ENCODE data around the gene LDLRAP1. TPM values are rescaled to one million over a fixed set of nuclear protein-coding genes. Genes with fewer than 3 reads are reported as not detected.
A peak's percentile ranks its signal among the peaks of the same experiment; 100 is the strongest.

LDLRAP1 gene
- total RNA-seq, 1 donor from 2014 or later = 34.3 TPM

- no peak for DNase-seq (ENCODE audit: extremely low spot score, unreplicated experiment)
- no peak overlapping the region for H3K27ac Mint-ChIP-seq (ENCODE audit: unreplicated experiment)
- TF ChIP-seq, protein P1, sequence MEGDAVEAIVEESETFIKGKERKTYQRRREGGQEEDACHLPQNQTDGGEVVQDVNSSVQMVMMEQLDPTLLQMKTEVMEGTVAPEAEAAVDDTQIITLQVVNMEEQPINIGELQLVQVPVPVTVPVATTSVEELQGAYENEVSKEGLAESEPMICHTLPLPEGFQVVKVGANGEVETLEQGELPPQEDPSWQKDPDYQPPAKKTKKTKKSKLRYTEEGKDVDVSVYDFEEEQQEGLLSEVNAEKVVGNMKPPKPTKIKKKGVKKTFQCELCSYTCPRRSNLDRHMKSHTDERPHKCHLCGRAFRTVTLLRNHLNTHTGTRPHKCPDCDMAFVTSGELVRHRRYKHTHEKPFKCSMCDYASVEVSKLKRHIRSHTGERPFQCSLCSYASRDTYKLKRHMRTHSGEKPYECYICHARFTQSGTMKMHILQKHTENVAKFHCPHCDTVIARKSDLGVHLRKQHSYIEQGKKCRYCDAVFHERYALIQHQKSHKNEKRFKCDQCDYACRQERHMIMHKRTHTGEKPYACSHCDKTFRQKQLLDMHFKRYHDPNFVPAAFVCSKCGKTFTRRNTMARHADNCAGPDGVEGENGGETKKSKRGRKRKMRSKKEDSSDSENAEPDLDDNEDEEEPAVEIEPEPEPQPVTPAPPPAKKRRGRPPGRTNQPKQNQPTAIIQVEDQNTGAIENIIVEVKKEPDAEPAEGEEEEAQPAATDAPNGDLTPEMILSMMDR (IDR thresholded peaks at IDR 0.05) = no peak
- no peak overlapping the region for H3K4me3 Mint-ChIP-seq (ENCODE audit: unreplicated experiment)
- H3K27me3 Mint-ChIP-seq (ENCODE audit: unreplicated experiment) = peaks cover 5% of the 10 kb centered on the region
- no peaks in the 10 kb centered on the region for H3K36me3 Mint-ChIP-seq (ENCODE audit: unreplicated experiment)
- H3K9me3 Mint-ChIP-seq (ENCODE audit: unreplicated experiment) = no peaks in the 10 kb centered on the region
- peaks cover 2% of the 10 kb centered on the region for H3K4me1 Mint-ChIP-seq (ENCODE audit: unreplicated experiment)
Observed at GRCh38 chr1:25519624-25520023, 23.8 kb upstream of the LDLRAP1 start.

DNA sequence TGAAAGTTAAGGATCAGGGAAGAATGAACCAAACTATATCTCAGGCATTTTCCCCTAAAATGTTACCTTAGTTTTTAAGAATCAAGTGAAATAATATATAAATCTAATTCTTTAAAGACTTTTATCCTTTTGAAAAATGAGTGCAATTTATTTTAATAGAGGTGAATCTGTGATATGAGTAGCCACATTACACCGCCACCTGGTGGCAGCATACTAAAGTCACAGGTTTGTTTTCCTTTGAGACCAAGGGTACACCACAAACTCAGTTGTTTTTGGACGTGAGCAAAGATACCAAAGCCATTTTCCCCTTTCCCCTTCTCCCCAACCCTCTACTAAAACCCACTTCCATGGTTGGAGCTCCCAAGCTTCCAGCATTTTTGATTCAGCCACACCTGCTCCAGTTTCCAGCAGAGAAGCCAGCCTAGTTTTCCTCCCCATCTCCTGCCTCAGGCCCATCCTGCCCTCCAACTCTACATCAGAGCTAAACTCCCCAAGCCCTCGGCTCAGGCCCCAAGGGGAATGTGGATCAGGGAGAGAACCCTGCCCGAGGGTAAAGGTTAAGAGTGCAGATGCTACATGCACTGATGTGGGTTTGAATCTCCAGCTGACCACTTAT lies 22.9 kb upstream of the LDLRAP1 start:
- no peak for DNase-seq (ENCODE audit: extremely low spot score, unreplicated experiment)
- no peak overlapping the region for H3K27ac Mint-ChIP-seq (ENCODE audit: unreplicated experiment)
- TF ChIP-seq, protein P1 (IDR thresholded peaks at IDR 0.05) = peak; percentile 83
- H3K4me1 Mint-ChIP-seq (ENCODE audit: unreplicated experiment) = peaks cover 2% of the 10 kb centered on the region
- no peaks in the 10 kb centered on the region for H3K36me3 Mint-ChIP-seq (ENCODE audit: unreplicated experiment)
- peaks cover 8% of the 10 kb centered on the region for H3K27me3 Mint-ChIP-seq (ENCODE audit: unreplicated experiment)
- no peak overlapping the region for H3K4me3 Mint-ChIP-seq (ENCODE audit: unreplicated experiment)
- H3K9me3 Mint-ChIP-seq (ENCODE audit: unreplicated experiment) = peaks cover 7% of the 10 kb centered on the region

DNA sequence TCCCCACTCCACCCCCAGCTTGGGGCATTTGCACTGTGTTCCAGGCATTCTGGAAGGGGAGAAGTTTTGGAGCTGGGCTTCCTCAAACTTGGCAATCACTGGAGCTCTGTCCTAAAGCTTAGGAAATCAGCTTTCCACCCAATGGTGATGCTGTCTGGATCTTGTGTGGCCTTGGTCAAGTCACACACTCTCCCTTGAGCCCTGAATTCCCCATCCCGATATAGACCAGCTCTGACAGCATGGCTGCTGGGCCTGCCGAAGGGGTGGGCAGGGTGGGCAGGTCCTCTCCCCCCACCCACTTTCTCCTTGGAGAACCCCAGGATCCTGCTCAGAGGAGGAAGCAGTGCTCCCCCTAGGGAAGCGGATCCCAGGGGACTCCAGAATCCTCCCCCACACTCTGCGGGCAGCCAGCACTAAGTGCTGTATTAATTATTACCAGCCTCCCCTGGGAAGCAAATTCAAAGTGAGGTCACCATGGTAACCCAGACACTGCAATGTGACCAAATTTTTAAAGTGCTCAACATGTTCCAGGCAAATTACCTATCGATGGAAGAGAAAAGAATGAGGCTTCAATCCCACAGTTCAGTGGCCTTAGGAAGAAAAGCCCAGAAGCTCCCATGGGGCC lies 21.3 kb upstream of the LDLRAP1 start:
- H3K36me3 Mint-ChIP-seq (ENCODE audit: unreplicated experiment) = no peaks in the 10 kb centered on the region
- peaks cover 9% of the 10 kb centered on the region for H3K27me3 Mint-ChIP-seq (ENCODE audit: unreplicated experiment)
- TF ChIP-seq, protein P1 (IDR thresholded peaks at IDR 0.05) = no peak
- no peak for DNase-seq (ENCODE audit: extremely low spot score, unreplicated experiment)
- peaks cover 8% of the 10 kb centered on the region for H3K9me3 Mint-ChIP-seq (ENCODE audit: unreplicated experiment)
- no peak overlapping the region for H3K27ac Mint-ChIP-seq (ENCODE audit: unreplicated experiment)
- no peak overlapping the region for H3K4me3 Mint-ChIP-seq (ENCODE audit: unreplicated experiment)
- H3K4me1 Mint-ChIP-seq (ENCODE audit: unreplicated experiment) = peaks cover 2% of the 10 kb centered on the region

DNA sequence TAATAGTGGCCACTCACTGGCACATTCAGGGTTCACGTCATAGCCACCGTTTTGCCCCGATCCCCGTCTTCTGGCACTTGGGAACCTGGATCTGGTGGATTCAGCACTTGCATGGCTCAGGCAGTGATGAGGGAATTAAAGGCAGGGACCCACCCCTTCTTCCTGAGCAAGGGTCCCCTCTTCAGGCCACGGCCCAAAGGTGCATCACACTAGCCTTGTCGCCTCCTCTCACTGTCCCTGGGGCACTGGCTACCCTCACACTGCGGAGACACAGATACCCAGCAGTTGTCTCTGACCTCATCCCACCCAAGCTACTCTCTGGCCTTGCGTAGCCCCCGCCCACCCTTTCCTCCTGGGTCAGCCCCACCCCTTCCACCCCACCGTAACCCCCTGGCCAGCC lies 19.9 kb upstream of the LDLRAP1 start:
- Mint-ChIP-seq H3K9me3 (ENCODE audit: unreplicated experiment) (peaks cover 8% of the 10 kb centered on the region), H3K27me3 (ENCODE audit: unreplicated experiment) (peaks cover 9% of the 10 kb centered on the region), H3K27ac (ENCODE audit: unreplicated experiment) (no peak overlapping the region), H3K36me3 (ENCODE audit: unreplicated experiment) (no peaks in the 10 kb centered on the region), H3K4me1 (ENCODE audit: unreplicated experiment) (peaks cover 2% of the 10 kb centered on the region), H3K4me3 (ENCODE audit: unreplicated experiment) (no peak overlapping the region)
- TF ChIP-seq, protein P1 (IDR thresholded peaks at IDR 0.05) = no peak
- DNase-seq (ENCODE audit: extremely low spot score, unreplicated experiment) = no peak

- TF ChIP-seq, protein P1 (IDR thresholded peaks at IDR 0.05) = no peak
- H3K27me3 Mint-ChIP-seq (ENCODE audit: unreplicated experiment) = peaks cover 9% of the 10 kb centered on the region
- no peak overlapping the region for H3K27ac Mint-ChIP-seq (ENCODE audit: unreplicated experiment)
- no peaks in the 10 kb centered on the region for H3K36me3 Mint-ChIP-seq (ENCODE audit: unreplicated experiment)
- H3K4me3 Mint-ChIP-seq (ENCODE audit: unreplicated experiment) = no peak overlapping the region
- H3K9me3 Mint-ChIP-seq (ENCODE audit: unreplicated experiment) = peaks cover 8% of the 10 kb centered on the region
- H3K4me1 Mint-ChIP-seq (ENCODE audit: unreplicated experiment) = peaks cover 2% of the 10 kb centered on the region
- no peak for DNase-seq (ENCODE audit: extremely low spot score, unreplicated experiment)
Observed at GRCh38 chr1:25524568-25525360, 18.6 kb upstream of the LDLRAP1 start.
